Right kidney (tissue), 1 donor: ENCODE results near the gene ITIH2.
A peak's percentile ranks its signal among the peaks of the same experiment; 100 is the strongest.
"Not testable (repeated sequence)": the region's sequence is repeated elsewhere in the genome, so short reads cannot be mapped to it uniquely, and the experiment has no call there.

Source experiments
- DNase-seq: peaks from one replicate; pipeline ENCODE4 v3.0.0-alpha.2; 2016

The ITIH2 gene

DNA sequence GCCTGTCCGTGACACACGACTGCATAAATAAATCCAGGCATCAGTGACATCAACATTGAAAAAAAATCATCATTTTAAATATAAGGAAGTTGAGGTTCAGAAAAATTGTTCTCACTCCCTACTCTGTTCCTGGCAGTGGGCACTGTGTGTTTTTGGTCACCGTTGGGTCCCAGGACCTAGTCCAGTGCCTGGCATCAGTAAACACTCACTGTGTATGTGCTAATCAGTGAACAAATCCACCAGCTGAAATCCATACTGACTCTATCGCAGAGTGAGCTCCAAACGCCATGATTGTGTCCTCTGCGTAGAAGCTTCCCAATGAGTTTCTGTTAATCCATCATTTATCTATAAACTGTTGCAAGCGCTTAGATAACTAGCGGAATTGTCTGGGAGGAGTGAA, 41.2 kb downstream of the ITIH2 start:
- DNase-seq: no peak

DNA sequence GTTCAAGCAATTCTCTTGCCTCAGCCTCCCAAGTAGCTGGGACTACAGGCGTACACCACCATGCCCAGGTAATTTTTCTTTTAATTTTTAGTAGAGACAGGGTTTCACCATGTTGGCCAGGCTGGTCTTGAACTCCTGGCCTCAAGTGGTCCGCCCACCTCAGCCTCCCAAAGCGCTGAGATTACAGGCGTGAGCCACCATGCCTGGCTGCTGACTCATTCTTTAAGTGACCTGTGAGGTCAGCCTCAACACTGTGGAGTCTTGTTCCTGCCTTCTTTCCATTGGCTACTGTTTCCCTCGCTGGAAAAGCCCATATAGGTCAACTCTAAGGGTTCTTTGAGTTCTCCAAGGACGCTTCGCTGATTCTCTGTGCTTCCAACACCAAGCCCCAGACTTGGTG, 45.5 kb downstream of the ITIH2 start:
- not testable (repeated sequence) for DNase-seq

DNA sequence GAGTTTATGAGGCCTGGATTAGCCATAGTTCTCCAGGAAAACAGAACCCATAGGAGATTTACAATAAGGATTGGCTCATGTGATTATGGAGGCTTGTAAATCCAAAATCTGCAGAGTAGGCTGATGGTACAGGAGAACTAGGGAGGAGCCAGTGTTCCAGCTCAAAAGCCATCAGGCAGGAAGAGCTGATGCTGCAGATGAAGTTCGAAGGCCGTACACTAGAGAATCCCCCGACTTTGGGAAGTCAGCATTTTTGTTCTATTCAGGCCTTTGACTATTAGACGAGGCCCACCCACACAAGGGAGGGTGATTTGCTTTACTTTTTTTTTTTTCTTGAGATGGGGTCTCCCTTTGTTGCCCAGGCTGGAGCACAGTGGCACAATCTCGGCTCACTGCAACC, 47.1 kb downstream of the ITIH2 start:
- no peak for DNase-seq

DNA sequence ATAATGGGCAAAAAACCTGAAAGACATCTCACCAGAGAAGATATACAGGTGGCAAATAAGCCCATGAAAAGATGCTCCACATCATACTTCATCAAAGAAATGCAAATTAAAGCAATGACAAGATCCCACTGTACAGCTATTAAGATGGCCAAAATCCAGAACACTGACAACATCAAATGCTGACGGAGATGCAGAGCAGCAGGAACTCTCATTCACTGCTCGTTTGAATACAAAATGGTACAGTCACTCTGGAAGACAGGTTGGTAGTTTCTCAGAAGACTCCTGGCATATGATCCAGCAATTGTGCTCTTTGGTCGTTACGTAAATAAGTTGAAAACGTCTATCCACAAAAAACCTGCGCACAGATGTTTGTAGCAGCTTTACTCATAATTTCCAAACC, 49.1 kb downstream of the ITIH2 start:
- DNase-seq: no peak

DNA sequence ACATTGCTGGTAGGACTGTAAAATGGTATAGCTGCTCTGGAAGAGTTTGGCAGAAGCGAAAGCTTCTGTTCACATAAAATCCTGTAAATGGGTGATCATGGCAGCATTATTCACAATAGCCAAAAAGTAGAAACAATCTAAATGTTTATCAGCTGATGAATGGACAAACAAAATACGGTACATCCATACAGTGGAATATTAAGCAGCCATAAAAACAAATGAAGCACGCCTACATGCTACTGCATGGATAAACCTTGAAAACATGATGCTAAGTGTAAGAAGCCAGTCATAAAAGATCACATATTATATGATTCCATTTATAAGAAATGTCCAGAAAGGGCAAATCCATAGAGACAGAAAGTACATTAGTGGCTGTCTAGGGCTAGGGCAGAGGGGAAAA, 52.0 kb downstream of the ITIH2 start:
- no peak for DNase-seq

DNA sequence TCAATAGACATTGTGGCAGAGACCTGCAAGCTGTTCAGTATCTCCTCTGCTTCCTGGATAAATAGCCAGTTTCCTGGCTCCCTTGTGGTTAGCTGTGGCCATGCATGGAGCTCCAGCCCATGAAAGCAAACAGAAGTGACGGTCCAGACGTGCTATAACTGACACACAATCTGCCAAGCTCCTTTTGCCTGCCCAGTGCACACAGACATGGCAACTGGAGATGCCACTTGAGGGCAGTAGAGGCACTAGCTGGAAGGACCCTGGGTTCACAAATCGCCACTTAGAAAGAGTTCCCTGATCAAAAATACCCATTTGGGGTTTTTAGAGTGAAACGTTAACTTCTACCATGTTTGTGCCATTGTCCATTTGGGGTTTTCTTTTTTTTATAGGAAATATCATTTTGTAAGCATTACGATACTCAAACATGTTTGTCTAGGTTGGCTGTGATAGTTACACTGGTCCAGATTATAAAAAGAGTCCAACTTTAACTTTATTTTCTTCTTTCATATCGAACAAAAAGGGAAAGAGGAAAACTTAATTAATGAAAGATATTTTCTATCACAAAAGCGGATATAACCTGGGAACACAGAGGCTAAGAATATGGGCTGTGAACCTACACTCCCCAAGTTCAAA, 53.4 kb downstream of the ITIH2 start:
- DNase-seq: no peak

DNA sequence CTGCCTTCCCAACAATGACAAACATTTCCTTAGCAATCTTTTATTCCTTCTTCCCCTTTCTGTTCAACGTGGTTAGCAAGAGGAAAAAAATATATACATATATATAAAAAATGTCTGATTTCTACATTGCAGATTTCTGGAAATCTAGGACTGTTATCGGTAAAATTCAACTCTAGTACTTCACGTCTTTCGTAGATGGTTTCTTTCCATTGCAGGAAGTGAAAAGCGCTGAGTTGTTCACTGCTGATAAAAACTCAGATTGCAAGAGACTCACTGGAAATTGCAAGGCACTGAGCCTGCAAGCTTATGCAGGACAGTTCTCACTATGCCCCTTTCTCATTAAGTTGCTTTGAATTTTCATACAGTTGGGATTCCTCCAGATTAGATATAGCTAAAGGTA, 60.8 kb downstream of the ITIH2 start:
- DNase-seq: no peak

DNA sequence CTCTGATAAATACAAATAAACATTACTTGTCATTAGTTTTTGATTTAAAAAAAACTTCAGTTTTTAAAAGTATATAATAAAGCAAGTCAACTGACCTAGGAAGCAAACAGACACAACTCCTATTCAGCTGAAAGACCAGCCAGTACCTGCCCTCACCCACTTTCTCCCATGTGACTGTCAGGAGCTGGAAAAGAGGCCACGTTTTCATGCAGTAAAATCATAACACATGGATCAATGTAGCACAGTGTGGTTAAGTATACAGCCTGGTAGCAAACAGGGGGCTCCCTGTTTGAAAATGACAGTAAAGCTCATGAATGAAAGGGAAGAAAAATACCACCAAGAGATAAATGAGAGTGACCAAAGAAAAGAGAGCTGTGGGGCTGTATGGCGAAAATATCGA, 63.1 kb downstream of the ITIH2 start:
- no peak for DNase-seq

DNA sequence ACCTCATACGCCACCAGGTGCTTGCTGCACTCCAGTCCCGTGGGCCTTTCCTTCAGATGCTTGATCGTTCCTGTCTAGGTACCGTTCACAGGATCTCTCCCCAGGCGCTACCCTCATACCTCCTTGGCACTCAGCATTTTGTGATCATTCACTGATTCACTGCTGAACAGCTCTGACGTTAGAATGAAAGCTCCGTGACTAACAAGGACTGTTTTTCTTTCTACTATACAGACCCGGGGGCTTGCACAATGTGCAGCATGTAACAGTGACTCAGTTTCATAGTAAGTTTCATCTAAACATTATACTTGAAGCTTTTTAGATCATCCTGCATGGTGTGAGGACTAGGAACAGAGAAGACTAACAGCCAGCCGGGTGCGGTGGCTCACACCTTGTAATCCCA, 64.1 kb downstream of the ITIH2 start:
- no peak for DNase-seq

DNA sequence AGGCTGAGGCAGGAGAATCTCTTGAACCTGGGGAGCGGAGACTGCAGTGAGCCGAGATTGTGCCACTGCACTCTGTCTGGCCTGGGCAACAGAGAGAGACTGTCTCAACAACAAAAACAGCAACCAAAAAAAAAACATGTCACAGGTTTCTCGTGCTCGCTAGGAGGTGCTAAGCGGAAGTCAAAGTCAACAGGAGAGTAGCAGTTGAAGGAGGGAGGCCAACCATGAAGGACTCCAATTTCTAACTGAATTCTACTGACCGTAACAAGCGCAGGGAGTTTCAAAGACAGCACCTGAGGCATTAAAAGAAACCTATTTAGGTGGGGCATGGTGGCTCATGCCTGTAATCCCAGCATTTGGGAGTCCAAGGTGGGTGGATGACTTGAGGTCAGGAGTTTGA, 65.3 kb downstream of the ITIH2 start:
- DNase-seq: no peak

DNA sequence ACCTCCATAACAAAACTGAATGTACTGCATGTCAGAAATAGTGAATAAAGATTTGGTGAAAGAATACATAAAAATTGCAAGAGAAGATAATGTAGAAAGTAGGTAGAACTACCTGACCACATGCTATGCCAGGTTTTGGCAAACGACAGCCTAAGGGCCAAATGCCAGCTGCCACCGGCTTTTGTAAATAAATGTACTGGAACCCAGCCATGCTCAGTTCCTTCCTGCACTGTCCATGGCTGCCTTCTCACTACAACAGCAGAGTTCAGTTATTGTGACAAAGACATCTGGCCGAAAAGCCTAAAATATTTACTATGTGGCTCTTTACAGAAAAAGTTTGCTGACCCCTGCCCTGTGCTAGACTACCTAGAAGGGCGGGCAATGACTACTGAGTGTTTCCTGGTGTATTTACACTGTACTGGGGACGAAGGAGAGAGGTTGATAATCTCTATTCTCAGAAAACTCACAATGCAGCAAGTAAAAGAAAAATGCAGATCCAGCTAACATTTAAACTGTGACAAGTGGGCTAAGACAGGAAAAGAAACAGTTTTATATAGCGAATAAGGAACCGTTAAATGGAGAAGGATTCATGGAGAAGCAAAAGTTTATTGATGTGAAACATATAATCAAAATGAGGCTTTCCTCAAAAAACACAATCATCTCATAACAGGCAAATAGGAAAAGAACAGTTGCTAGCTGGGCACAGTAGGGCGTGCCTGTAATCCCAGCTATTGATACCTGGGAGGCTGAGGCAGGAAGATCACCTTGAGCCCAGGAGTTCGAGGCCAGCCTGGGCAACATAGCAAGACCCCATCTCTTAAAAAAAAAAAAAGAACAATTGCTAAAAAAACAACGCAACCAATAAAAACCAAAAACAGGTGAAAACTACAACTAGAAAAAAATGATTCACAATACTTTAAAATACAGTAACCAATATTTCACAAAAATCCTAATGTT, 71.0 kb downstream of the ITIH2 start:
- no peak for DNase-seq

DNA sequence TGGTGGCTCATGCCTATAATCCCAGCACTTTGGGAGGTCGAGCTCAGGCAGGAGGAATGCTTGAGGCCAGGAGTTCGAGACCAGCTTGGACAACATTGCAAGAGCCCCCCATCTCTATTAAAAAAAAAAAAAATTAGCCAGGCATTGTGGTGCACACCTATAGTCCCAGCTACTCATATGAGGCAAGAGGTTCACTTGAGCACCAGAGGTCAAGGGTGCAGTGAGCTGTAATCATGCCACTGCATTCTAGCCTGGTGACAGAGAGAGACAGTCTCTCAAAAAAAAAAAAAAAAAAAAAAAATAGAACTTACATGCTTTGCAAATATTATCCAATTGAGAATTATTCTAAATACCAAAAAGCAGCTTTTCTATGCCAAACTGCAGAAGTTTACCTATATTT, 73.7 kb downstream of the ITIH2 start:
- DNase-seq: no peak

DNA sequence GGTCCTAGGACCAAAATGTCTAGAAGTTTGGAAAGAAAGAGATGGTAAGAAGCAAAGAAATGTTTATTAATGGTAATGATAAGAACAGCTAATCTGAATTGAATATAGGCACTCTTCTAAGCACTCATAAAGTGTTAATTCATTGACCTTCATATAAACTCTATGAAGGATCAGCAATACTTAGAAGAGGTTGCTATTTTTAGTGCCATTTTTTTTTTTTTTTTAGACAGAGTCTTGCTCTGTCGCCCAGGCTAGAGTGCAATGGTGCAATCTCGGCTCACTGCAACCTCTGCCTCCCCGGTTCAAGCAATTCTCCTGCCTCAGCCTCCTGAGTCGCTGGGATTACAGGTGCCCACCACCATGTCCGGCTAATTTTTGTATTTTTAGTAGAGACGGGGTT, 79.1 kb downstream of the ITIH2 start:
- not testable (repeated sequence) for DNase-seq

DNA sequence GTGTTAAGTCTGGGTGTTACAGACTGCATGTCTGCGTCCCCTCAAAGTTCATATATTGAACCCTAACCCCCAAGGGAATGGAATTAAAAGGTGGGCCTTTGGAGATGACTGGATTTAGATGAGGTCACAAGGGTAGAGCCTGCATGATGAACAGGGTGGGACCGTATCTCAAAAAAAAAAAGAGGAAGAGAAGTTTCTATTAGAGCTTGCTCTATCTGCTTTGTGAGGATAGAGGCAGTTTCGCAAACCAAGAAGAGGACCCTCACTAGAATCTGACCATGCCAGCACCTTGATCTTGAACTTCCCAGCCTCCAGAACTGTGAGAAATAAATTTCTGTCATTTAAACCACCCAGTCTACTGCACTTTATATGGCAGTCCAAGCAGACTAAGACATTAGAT, 83.3 kb downstream of the ITIH2 start:
- DNase-seq: no peak

DNA sequence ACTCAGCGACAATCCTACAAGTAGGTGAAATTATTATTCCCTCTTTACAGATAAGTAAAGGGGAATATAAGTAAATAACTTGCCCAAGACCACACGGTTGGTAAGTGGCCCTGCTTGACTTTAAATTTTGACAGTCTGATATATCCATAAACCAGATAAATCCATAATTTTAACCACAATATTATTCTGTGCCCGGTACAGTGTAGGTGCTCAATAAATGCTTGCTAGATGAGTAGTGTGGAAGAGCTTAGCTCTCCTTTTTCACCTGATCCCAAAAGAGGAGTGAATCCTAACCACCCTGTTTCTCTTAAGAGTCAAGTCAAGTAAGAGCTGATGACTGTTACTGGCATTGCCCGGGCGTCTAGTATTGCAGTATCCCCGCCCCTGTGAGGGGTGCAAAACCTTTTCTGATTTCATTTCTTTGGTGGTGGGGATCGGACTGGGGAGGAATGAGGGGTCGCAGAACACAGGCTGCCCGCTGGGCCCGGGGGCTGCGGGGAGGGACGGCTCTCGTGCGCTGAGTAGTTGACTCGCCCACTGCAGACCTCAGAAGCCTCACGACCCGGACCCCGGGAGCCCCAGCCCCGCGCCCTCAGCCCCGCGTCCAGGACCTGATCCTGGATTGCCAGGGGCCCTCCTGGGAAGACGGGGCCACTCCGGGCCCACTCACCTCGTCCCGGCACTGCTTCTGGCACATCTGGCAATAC, 84.2 kb downstream of the ITIH2 start:
- DNase-seq: no peak

DNA sequence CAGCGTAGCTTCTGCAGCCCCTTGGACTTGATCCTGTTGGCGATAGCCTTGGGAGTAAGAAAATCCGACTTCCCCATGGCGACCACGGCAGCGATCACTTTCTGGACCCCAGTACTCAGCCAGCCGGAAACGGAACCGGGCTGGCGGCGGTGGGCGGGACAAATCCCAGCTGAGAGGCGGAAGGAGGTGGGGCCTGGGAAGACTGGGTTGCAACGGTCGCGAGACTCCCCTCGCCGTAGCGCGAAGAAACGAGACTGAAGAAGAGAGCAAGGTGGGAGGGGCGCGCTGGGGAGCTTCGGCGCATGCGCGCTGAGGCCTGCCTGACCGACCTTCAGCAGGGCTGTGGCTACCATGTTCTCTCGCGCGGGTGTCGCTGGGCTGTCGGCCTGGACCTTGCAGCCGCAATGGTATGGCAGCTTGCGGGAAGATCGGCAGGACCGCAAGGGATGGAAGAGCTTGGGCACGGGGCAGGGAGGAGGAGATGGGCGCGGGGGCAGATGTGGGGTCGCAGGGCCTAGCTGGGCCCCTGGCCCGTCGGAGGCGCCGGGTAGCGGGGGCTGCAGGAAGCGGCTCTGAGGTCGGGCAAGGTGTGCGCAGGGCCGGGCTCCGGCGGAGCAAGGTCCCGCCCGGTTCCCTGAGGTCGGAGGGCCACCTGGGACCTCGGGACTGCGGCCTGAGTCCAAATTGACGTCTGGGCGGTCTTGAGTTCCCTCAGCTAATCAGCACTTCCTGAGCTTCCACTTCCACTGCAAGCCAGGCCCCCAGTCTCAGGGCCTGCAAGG, 84.9 kb downstream of the ITIH2 start, which contains the start of the genes ATP5F1C and KIN:
Gene ATP5F1C (plus strand): TSS at position 321 of the 782 bp plus-strand sequence. CDS start 31 bp downstream, at position 352.
Gene KIN (minus strand): TSS at position 137 of the 782 bp plus-strand sequence. CDS start 60 bp downstream, at position 77.
- DNase-seq: peak; percentile 90

DNA sequence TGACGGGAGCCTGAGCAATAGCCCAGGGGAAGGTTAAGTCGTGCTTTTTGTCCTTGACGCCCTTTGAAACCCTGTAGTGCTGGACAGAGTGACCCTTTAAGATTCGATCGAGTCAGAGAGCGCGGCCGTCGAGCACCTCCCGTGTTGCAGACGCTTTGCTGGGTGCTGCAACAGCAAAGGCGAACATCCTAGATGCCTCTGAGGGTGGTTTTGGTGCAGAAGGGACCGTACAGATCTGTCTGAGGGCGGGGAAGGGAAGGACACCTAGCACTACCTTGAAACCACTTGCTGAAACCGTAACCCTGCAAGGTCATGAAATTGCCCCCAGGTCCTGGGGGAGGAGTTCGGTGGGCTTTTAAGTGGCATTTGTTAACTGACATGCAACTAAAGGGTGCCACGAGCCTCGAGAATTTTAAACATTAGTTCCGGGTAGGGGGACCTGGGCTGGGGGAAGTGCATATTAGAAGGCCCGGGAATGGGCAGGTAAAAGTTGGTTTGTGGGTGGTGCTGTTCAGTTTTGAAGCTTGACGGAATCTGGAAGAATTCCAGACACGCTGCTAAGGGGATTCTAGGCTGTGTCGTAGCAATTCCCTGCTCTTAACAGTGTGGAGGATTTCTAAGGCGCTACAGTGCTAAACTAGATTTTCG, 85.6 kb downstream of the ITIH2 start:
- no peak for DNase-seq

DNA sequence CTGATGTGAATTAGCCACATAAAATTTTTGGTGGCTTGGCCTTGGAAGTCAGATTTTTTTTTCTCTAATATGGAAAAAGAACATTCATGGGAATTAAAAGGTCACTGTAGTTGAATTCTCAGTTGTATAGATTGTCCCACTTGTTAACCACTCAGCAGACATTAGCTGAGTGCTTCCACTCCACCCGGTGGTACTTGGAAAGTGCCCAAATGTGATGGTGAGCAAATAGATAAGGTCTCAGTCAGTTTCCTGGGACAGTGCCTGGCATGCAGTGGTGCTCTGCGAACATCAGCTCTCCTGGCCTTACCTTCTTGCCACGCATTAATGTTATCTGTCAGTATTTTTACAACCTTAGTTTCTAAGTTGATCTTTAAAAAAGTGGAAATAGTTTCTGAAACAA, 86.3 kb downstream of the ITIH2 start:
- DNase-seq: no peak

DNA sequence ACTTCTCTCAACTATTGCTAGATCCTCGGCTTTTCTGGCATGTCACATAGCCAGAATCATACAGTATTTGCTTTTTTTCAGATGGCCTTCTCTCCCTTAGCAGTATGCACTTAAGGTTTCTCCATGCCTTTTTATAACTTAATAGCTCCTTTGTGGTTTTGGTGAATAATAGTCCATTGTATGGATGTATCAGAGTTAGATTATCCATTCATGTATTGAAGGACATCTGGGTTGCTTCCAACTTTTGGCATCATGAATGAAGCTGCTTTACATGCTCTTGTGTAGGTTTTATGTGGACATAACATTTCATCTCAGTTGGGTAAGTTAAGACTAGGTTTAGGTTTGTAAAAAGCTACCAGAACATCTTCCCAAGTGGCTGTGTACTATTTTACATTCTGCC, 89.4 kb downstream of the ITIH2 start:
- DNase-seq: no peak

DNA sequence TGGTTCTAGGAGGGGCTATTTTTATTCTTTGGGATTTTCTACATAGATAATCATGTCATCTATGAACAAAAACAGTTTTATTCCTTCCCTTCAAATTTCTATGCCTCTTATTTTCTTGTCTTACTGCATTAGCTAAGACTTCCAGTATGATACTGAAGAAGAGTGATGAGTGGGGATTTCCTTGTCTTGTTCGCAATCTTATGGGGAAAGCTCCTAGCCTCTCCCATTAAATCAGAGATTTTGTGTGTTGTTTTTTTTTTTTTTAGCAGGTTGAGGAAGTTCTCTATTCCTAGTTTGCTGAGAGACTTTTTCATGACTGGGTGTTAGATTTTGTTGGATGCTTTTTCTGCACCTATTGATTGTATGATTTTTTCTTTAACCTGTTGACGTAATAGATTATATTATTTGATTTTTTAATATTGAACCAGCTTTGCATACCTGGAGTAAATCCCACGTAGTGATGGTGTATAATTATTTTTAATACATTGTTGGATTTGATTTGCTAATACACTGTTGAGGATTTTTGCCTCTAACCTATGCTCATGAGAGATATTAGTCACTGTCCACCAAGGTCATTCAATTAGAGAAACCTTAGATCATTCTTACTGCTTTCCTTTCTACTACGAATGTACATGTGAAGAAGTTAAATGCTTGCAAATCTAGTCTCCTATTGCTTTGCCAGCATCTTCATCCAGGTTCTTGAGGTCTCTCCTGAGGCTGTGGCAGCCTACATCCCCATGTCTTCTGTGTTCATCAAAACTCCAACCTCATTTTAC, 91.3 kb downstream of the ITIH2 start:
- no peak for DNase-seq

DNA sequence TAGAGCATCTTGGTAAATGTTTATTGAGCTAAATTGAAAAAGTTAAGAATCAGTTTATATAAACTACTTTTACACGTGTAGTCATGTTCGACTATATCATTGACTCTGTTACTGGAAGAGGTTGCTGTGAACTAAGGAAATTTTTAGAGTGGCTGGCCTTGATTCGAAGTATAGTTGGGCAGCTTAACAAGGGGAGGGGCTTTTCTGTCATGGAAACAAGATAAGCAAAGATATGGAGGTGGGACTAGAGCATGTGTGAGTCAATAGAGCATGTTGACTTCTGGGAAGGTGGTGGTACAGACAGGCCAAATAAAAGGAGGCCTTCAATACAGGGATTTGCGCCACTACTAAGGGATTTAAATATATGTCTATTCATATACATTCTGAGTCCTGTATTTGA, 92.5 kb downstream of the ITIH2 start:
- DNase-seq: no peak
